ENCODE data around the gene FBXO48. TPM values are rescaled to one million over a fixed set of nuclear protein-coding genes. Genes with fewer than 3 reads are reported as not detected.

FBXO48 gene
- total and polyA plus RNA-seq, 2 of the 8 experiments (the other 6 are each of a cell fraction or from before 2014, with no cell fraction given), result 1.1 to 1.5 TPM

Other genes with a start within 250 kb of the FBXO48 start
- 82.1 and 85.1 TPM in 2 replicates for gene PPP3R1, start 214.8 kb downstream of the FBXO48 start, total RNA-seq (2021; fragmentation: NEBNext Ultra II Directional; extraction: Animal tissue kit (Norgen Biotek cat#: 25700))
- 5.5 and 9.3 TPM in 2 replicates for gene PPP3R1, start 214.8 kb downstream of the FBXO48 start, polyA plus RNA-seq (2011; rRNA removed)
- 4.6 and 5.7 TPM in 2 replicates for gene CNRIP1, start 147.3 kb downstream of the FBXO48 start, total RNA-seq (2021; fragmentation: NEBNext Ultra II Directional; extraction: Animal tissue kit (Norgen Biotek cat#: 25700))
- 5.0 and 7.0 TPM in 2 replicates for gene CNRIP1, start 147.3 kb downstream of the FBXO48 start, polyA plus RNA-seq (2011; rRNA removed)
- gene PLEK, start 102.0 kb downstream of the FBXO48 start, total RNA-seq (2021; fragmentation: NEBNext Ultra II Directional; extraction: Animal tissue kit (Norgen Biotek cat#: 25700)), result not detected in 2 replicates
- not detected in 2 replicates for gene PLEK, start 102.0 kb downstream of the FBXO48 start, polyA plus RNA-seq (2011; rRNA removed)
- gene APLF, start 291 bp upstream of the FBXO48 start, total RNA-seq (2021; fragmentation: NEBNext Ultra II Directional; extraction: Animal tissue kit (Norgen Biotek cat#: 25700)), result 4.4 and 4.9 TPM in 2 replicates
- 7.3 and 10.6 TPM in 2 replicates for gene APLF, start 291 bp upstream of the FBXO48 start, polyA plus RNA-seq (2011; rRNA removed)
- gene PROKR1, start 176.3 kb upstream of the FBXO48 start, total RNA-seq (2021; fragmentation: NEBNext Ultra II Directional; extraction: Animal tissue kit (Norgen Biotek cat#: 25700)), result 3.9 and 4.0 TPM in 2 replicates
- gene PROKR1, start 176.3 kb upstream of the FBXO48 start, polyA plus RNA-seq (2011; rRNA removed), result 1.3 and 1.8 TPM in 2 replicates